ENCODE results near the gene PPP1R15A.
"Not testable (repeated sequence)": the region's sequence is repeated elsewhere in the genome, so short reads cannot be mapped to it uniquely, and the experiment has no call there.

The PPP1R15A gene

GRCh38 chr19:48859711-48860572, 12.3 kb upstream of the PPP1R15A start:
- DNase-seq (ENCODE audit: low spot score), result no peak

GRCh38 chr19:48861313-48861712, 10.9 kb upstream of the PPP1R15A start:
- DNase-seq (ENCODE audit: low spot score), result no peak

- no peak for DNase-seq (ENCODE audit: low spot score)
These were observed 9.4 kb upstream of the PPP1R15A start for GRCh38 chr19:48862827-48863226.

- no peak for DNase-seq (ENCODE audit: low spot score)
These were observed 5.5 kb upstream of the PPP1R15A start for GRCh38 chr19:48866692-48867091.

- DNase-seq (ENCODE audit: low spot score), result peak; percentile 50
These were observed 5.0 kb upstream of the PPP1R15A start for GRCh38 chr19:48867123-48867745.

GRCh38 chr19:48867746-48868113, 4.5 kb upstream of the PPP1R15A start:
- DNase-seq (ENCODE audit: low spot score), result peak; percentile 31

GRCh38 chr19:48868114-48868886, 3.9 kb upstream of the PPP1R15A start, which contains the start of gene PLEKHA4:
PLEKHA4 (minus strand) TSS chr19:48868617; CDS start chr19:48867620, 997 bp downstream.
- DNase-seq (ENCODE audit: low spot score), result peak; percentile 71

GRCh38 chr19:48870048-48870447, 2.2 kb upstream of the PPP1R15A start:
- no peak for DNase-seq (ENCODE audit: low spot score)

- not testable (repeated sequence) for DNase-seq (ENCODE audit: low spot score)
These were observed 595 bp upstream of the PPP1R15A start for GRCh38 chr19:48871471-48872181.

- peak; percentile 93 for DNase-seq (ENCODE audit: low spot score)
These were observed 759 bp downstream of the PPP1R15A start for GRCh38 chr19:48872884-48873475.

- peak; percentile 32 for DNase-seq (ENCODE audit: low spot score)
These were observed 1.5 kb downstream of the PPP1R15A start for GRCh38 chr19:48873476-48874302.

GRCh38 chr19:48874303-48875135, 2.3 kb downstream of the PPP1R15A start:
- peak; percentile 41 for DNase-seq (ENCODE audit: low spot score)

- not testable (repeated sequence) for DNase-seq (ENCODE audit: low spot score)
These were observed 4.1 kb downstream of the PPP1R15A start for GRCh38 chr19:48876043-48876981.

GRCh38 chr19:48877855-48878195, 5.6 kb downstream of the PPP1R15A start:
- DNase-seq (ENCODE audit: low spot score), result no peak

GRCh38 chr19:48878196-48879024, 6.2 kb downstream of the PPP1R15A start:
- no peak for DNase-seq (ENCODE audit: low spot score)

GRCh38 chr19:48879025-48879637, 6.9 kb downstream of the PPP1R15A start:
- no peak for DNase-seq (ENCODE audit: low spot score)

GRCh38 chr19:48879696-48880095, 7.5 kb downstream of the PPP1R15A start:
- not testable (repeated sequence) for DNase-seq (ENCODE audit: low spot score)

All from hepatic stellate cell (primary cell).